A549 treated with dexamethasone at 1 μM for 4 hours (cell line): Measurements from ENCODE around the gene KLHL11. TPM values are rescaled to one million over a fixed set of nuclear protein-coding genes. Genes with fewer than 3 reads are reported as not detected.

Experiments
- total RNA-seq: library from RNA; stranded (reverse); fragments of 200-300 nt; extraction: Qiagen RNA extraction; gene quantifications from 5 replicates; pipeline ENCODE4 v1.2.3, GENCODE V29; 2022

Gene KLHL11
- 2.5 to 5.9 TPM (median 5.1 TPM) in 5 replicates for total RNA-seq

GRCh38 chr17:41864836-41865595, at the start of gene KLHL11:
Gene KLHL11, minus strand, starts transcription at chr17:41865423. Its CDS starts 53 bp downstream, at chr17:41865370.

GRCh38 chr17:41837761-41838538, 27.3 kb downstream of the KLHL11 start, which contains the start of gene KLHL10:
Gene KLHL10, plus strand, starts transcription at chr17:41837825. Its CDS starts 108 bp downstream, at chr17:41837933.

GRCh38 chr17:41835800-41836549, 29.2 kb downstream of the KLHL11 start, which contains the start of gene NT5C3B:
Gene NT5C3B, minus strand, starts transcription at chr17:41836232. Its CDS starts 39 bp downstream, at chr17:41836193.

GRCh38 chr17:41812381-41813151, 52.7 kb downstream of the KLHL11 start, which contains the start of gene FKBP10:
Gene FKBP10, plus strand, starts transcription at chr17:41813004. Its CDS starts 31 bp downstream, at chr17:41813035.

GRCh38 chr17:41811549-41812380, 53.5 kb downstream of the KLHL11 start, which contains the start of gene P3H4:
Gene P3H4, minus strand, starts transcription at chr17:41811949. Its CDS starts 34 bp downstream, at chr17:41811915.

Other genes with a start within 250 kb of the KLHL11 start
- gene KRT17, start 240.8 kb downstream of the KLHL11 start, total RNA-seq, result 0.63 to 1.8 TPM (median 0.79 TPM) in 5 replicates
- 1,266 to 1,758 TPM (median 1,378 TPM) in 5 replicates for gene EIF1, start 176.5 kb downstream of the KLHL11 start, total RNA-seq
- 0.22 to 0.50 TPM in 2 of 5 replicates, not detected in the others for gene GAST, start 153.1 kb downstream of the KLHL11 start, total RNA-seq
- 0.85 to 2.0 TPM (median 1.2 TPM) in 5 replicates for gene HAP1, start 130.8 kb downstream of the KLHL11 start, total RNA-seq
- 69.7 to 126 TPM (median 119 TPM) in 5 replicates for gene JUP, start 78.7 kb downstream of the KLHL11 start, total RNA-seq
- gene P3H4, start 53.5 kb downstream of the KLHL11 start, total RNA-seq, result 25.4 to 35.5 TPM (median 32.2 TPM) in 5 replicates
- gene FKBP10, start 52.4 kb downstream of the KLHL11 start, total RNA-seq, result 72.0 to 114 TPM (median 103 TPM) in 5 replicates
- gene NT5C3B, start 29.2 kb downstream of the KLHL11 start, total RNA-seq, result 101 to 122 TPM (median 114 TPM) in 5 replicates
- gene KLHL10, start 27.6 kb downstream of the KLHL11 start, total RNA-seq, result 0.06 to 0.11 TPM (median 0.09 TPM) in 4 of 5 replicates, not detected in the other
- 246 to 313 TPM (median 310 TPM) in 5 replicates for gene ACLY, start 53.5 kb upstream of the KLHL11 start, total RNA-seq
- 1.1 to 2.1 TPM (median 1.4 TPM) in 5 replicates for gene ODAD4, start 65.2 kb upstream of the KLHL11 start, total RNA-seq
- gene CNP, start 101.4 kb upstream of the KLHL11 start, total RNA-seq, result 55.7 to 71.5 TPM (median 68.8 TPM) in 5 replicates
- gene DNAJC7, start 152.0 kb upstream of the KLHL11 start, total RNA-seq, result 107 to 118 TPM (median 113 TPM) in 5 replicates
- gene NKIRAS2, start 154.7 kb upstream of the KLHL11 start, total RNA-seq, result 43.6 to 49.2 TPM (median 47.0 TPM) in 5 replicates
- gene C17orf113, start 185.2 kb upstream of the KLHL11 start, total RNA-seq, result 0.45 to 0.97 TPM (median 0.59 TPM) in 5 replicates
- 0.18 to 0.30 TPM (median 0.29 TPM) in 5 replicates for gene ZNF385C, start 233.1 kb upstream of the KLHL11 start, total RNA-seq
- 0.08 to 0.52 TPM (median 0.30 TPM) in 5 replicates for gene DHX58, start 247.3 kb upstream of the KLHL11 start, total RNA-seq